GM18498 (cell line): ENCODE results near the gene MFSD2B.

Experiments used
- ATAC-seq: cut with Tn5 transposase; IDR thresholded peaks from one replicate; pipeline ENCODE4 v1.9.1; 2021; ENCODE audit warnings: mild to moderate bottlenecking, moderate library complexity; ENCODE audit not compliant: unreplicated experiment

Gene MFSD2B

DNA sequence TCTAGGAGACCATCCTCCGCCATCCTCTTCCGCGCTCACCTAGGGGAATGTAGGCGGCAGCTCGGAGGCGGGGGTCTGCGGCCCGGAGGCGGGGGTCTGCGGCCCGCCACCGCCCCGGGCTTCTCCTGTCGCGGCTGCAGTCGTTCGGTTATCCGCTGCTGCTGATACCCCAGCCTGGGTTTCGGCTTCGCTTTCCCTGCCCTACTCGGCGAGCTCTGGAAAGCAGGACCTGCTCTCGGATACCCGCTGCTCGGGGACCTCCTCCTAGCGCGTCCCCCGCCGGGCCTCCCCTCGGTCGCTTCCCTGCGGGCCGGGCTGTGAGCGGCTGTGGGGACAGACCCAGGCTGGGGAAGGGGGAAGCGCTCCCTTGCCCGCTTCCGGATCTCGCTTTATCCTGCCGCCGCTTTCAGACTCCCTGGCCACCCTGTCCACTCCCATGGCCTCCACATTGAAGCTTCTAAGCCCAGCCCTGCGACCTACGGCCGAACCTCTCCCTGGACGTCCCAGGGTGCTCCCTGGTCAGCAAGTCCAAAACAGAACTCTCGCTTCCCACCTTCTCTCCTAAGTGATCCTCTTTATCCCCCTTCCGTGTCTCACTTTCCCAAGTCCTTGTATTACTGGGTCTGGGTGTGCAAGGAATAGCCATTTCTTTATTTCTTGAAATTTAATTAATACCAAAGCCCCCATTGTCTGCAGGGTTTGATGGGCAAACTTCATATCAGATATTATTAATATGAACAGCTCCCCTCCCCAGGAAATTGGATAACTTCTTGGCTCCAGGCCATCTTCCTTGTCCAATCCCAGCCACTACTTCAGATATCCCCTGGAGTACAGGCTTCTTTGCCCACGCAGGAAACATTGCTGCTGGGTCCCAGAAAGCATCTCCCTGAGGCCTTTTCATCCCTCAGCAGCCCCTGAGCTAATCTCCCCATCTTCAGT is 40.4 kb downstream of the MFSD2B start:
- ATAC-seq: no peak

DNA sequence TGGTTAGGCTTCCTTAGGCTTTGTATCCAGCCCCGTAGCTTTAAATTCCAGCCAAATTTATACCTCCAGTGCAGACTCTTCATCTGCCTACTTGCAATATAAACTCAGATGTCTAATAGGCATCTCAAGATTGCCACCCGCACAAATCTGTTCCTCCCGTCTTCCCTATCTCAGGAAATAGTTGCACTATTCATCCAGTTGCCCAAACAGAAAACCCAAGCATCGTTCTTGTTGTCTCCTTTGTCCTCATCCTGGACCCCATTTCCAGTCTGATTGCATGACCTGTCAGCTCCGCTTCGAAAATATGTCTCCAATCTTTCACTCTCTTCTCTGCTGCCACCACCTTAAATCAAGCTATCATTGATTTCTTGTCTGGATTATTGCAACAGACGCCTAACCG is 41.9 kb downstream of the MFSD2B start:
- no peak for ATAC-seq

DNA sequence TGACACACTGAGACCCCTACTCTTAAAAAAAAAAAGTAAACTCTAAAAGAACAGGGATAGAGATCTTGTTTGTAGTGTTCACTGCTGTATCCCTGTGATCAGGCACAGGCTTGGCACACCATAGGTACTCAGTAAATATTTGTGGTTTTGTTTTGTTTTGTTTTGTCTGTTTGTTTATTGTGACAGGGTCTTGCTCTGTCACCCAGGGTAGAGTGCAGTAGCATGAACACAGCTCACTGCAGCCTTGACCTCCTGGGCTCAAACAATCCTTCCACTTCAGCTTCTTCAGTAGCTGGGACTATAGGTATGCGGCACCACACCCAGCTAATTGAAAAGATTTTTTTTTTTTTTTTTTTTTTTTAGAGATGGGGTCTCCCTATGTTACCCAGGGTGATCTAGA is 43.1 kb downstream of the MFSD2B start:
- no peak for ATAC-seq

DNA sequence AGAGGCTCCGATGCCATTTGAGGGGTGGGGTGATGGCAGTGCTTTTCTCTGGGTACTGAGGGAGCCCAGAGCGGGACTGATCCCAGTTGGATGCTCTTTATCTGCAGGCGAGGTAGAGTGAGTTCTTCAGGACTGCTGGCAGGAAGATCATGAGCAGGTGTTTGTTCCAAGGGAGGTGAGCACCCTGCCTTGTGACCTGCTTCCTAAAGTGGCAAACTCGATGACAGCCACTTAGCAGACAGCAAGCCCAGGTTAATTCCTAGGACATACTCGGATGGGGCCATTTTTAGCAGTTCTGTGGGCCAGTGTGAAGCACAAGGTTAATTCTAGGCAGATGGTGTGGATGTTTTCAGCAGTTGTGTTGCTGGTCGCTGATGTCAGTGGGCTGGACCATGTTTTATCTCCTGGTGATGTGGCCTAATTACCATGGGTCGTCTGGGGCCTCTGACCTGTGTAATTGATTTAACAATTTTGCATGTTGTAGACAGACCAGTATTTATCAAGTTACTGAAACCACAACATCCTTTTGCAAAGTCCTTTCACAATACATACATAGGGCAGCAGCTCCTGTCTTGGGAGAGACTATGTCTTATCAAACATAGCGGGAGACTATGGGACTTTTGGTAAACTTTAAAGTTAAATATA is 44.6 kb downstream of the MFSD2B start:
- no peak for ATAC-seq

DNA sequence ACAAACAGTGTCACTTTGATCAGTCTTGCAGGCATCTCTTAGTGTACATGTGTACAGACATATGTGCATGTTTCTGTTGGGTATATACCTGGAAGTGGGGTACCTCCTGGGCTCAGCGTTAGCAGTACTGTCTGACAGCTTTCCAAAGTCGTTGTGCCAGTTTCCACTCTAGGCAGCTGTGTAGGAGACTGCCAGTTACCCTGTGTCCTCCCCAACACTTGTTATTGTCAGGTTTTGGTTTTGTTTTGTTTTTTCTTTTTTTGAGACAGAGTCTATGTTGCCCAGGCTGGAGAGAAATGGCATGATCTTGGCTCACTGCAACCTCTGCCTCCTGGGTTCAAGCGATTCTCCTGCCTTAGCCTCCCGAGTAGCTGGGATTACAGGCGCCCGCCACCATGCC is 45.9 kb downstream of the MFSD2B start:
- ATAC-seq: no peak

DNA sequence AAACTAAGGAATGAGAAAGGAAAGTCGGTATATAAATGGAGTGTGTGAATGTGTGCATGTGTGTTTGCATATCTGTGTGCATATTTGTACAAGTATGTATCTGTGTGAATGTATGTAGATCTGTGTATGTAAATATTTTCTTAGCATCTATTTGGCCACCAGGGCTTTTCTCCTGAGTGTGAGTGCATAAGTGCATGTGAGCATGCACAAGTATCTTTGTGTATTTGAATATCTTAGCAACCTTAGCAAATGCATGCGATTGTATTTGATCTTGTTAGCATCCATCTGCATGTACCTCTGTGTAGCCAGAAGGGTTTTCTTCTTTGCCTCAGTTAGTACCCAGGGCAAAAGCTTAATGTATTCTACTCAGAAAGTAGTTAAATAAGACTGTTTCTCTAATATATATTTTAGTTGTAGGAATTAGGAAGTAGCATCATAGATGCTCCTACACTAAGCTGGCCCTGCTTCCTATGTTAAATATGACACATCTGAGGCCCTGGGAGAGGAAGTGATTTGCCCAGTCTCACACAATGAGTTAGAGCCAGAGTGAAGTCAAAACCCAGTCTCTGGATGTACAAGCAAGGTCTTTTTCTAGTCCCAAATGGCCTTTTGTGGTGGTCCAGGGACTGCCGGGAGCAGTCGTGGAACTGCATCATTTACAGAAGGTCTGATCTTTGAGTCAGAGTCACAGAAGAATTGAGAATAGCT is 48.8 kb downstream of the MFSD2B start:
- no peak for ATAC-seq

DNA sequence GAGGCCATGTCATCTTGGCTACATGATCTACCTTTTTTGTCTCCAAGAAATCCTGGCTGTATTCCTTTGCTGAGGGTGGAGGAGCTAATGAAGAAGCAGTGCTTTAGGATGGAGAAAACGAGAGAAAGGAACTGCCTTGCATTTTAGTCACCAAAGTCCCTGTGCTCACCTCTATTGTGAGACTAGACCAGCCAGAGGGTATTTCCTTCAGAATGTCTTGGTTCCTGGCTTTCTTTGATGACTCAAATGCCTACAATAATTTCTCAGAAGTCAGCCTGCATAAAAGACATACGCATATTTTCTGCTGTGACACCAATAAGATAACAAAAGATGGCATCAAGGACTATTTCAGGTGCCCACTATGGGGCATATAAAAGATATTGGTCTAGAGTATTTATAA is 55.5 kb downstream of the MFSD2B start:
- no peak for ATAC-seq

DNA sequence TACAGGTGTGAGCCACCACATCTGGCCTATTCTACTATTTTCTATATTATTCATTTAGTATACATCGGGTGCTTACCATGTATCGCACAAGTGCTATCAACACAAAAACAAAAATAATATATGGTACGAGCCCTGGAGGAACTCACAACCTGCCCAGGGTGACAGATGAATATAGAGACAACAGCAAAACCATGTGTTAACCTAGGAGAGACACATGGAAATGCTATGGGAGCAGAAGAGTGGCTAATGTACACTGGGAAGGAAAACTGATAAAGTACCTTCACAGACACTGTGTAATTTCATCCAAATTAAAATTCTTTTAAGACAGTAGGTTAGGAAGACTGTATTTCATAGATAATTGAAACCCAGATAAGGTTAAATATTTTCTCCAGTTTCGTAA is 62.4 kb downstream of the MFSD2B start:
- ATAC-seq: no peak

DNA sequence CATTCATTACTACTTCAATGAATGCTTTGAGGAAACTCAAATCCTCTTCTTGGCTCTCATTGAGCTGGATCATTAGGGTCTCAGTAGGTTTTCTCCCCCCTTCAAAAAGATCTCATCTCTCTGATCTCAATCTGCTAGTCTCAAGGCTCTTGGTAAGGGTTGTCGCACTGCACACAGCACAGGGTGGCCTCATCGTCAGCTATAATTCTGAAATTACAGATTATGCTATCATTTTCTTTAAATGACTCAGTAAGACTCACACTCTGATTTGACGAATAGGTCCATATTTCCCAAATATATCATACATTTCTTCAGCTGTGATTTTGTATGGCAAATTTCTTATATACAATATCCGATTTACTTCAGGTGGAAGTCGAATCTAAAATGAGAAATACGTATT is 63.9 kb downstream of the MFSD2B start:
- no peak for ATAC-seq

DNA sequence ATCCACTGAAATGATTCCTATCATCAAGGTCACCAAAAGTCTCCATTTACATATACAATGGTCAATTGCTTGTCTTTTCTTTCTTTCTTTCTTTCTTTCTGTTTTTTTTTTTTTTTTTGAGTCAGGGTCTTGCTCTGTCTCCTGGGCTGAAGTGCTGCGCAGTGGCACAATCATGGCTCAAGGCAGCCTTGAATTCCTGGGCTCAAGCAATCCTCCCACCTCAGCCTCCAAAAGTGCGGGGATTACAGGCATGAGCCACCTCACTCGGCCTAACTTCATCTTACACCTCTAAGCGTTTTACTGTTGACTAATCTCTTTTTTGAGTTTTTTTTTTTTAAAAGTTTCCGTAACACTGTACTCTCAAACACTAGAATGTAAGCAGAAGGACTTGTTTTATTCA is 65.4 kb downstream of the MFSD2B start:
- no peak for ATAC-seq
